Upper lobe of left lung (tissue), 6 donors: ENCODE results near the gene YJEFN3. TPM values are rescaled to one million over a fixed set of nuclear protein-coding genes. Genes with fewer than 3 reads are reported as not detected.
A peak's percentile ranks its signal among the peaks of the same experiment; 100 is the strongest.

Experiments
- ATAC-seq, 2 donors: fragments of 200-7000 bp; cut with Tn5 transposase; one replicate each; pipeline ENCODE4 v1.9.1; 2022; ENCODE audit warnings: mild to moderate bottlenecking in 2 of 2, moderate library complexity in 2 of 2; ENCODE audit not compliant: low FRiP score in 2 of 2
- DNase-seq, 2 donors: peaks; one replicate each; pipeline ENCODE4 v3.0.0-alpha.2; 2019 to 2020
- H3K27ac ChIP-seq, 4 donors: fragments of 200-600 bp; sonication (generic); one replicate each; pipeline ENCODE4 v1.5.1; 2016 to 2019
- H3K27me3 ChIP-seq, 4 donors: fragments of 200-600 bp; sonication (generic); one replicate each; pipeline ENCODE4 v1.5.1; 2017 to 2019
- H3K36me3 ChIP-seq, 4 donors: fragments of 200-600 bp; sonication (generic); one replicate each; pipeline ENCODE4 v1.5.1; 2016 to 2019
- H3K4me1 ChIP-seq, 4 donors: fragments of 200-600 bp; sonication (generic); one replicate each; pipeline ENCODE4 v1.5.1; 2018 to 2019
- H3K4me3 ChIP-seq, 4 donors: fragments of 200-600 bp; sonication (generic); one replicate each; pipeline ENCODE4 v1.5.1; 2017 to 2019; ENCODE audit warnings: mild to moderate bottlenecking in 2 of 4, moderate library complexity in 1 of 4
- H3K9me3 ChIP-seq, 4 donors: fragments of 200-600 bp; sonication (generic); one replicate each; pipeline ENCODE4 v1.5.1; 2018 to 2019
- EP300 ChIP-seq, 4 donors: sonication (generic); formaldehyde crosslinking; IDR thresholded peaks; one replicate each; pipeline ENCODE4 v1.5.1; 2017; ENCODE audit warnings: antibody characterized with exemption in 4 of 4, control low read depth in 2 of 4
- POLR2A ChIP-seq, 4 donors: fragments of 450-650 bp; IDR thresholded peaks; one replicate each; pipeline ENCODE4 v1.5.1; 2016 to 2017; ENCODE audit warnings: antibody characterized with exemption in 4 of 4, mild to moderate bottlenecking in 2 of 4
- POLR2AphosphoS5 ChIP-seq, 2 donors: sonication (generic); formaldehyde crosslinking; IDR thresholded peaks; one replicate each; pipeline ENCODE4 v1.5.1; 2017; ENCODE audit warnings: antibody characterized with exemption in 2 of 2
- WGBS, 2 donors: methylation state at CpG; one replicate each; pipeline ENCODE4 v1.1.5; 2017 to 2018; 5-methylcytosine and 5-hydroxymethylcytosine counted together
- total RNA-seq, 6 donors: library from RNA; depleted of rRNA in 4 of 6; stranded (reverse); fragments of >200 nt in 4 of 6; gene quantifications; one replicate each; pipeline versions ENCODE4 v1.1.0 to v1.2.1, GENCODE V29; 2016 to 2021
- TF ChIP-seq, protein P1 (sequence below), 6 experiments: fragments of 450-650 bp in 4 of 6; fragments of 200-600 bp in 2 of 6; sonication (generic) in 2 of 6; IDR thresholded peaks; one replicate each; pipeline ENCODE4 v1.5.1; 2016 to 2019; ENCODE audit warnings: antibody characterized with exemption in 6 of 6
- donor health status: DM: no; HTN: no; CAD: no; lungs with moderate emphysema.
- donor health status: DM: no; HTN: yes; CAD: no; lungs with severe emphysema.

The YJEFN3 gene
- total RNA-seq, 6 donors from 2014 or later = 0.61 to 7.3 (median 4.8) TPM

DNA sequence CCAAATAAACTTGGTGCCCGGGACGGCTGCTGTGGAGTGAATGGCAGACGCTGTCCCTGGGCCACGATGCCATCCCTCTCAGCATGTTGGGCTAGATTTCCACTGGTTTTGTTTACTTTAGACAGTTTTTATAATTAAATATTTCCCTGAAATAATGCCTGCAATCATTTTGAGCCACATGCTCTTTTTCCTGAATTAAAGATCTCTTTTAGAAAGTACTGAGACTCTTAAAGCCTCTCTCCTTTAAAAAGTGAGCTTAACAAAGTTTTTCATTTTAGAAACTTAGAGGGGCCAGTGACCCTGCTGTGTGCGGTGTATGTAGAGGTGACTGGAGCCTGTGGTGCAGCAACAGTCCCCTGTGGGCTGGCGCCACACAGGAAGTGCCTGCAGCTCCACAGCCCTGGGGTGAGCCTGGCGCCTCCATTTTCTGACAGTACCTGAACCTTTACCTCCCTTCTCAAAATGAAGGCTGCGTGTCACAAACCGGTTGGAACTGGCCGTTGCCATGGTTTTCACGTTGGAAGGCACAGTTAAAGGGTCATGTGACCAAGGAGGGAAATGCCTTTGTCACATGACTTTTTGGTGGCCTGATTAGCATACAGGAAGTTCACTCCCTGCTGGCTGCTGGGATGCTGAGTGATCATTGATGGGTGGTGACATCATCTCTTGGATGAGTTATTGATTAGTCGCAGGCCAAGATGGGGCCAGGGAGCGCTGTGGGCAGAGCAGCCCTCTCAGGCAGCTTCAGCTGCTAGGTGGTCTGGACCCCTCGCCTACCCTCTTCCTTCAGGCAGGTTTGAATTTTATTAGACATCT is 39.6 kb upstream of the YJEFN3 start:
- peak in 1 of 2 donors; percentile 78 for DNase-seq

DNA sequence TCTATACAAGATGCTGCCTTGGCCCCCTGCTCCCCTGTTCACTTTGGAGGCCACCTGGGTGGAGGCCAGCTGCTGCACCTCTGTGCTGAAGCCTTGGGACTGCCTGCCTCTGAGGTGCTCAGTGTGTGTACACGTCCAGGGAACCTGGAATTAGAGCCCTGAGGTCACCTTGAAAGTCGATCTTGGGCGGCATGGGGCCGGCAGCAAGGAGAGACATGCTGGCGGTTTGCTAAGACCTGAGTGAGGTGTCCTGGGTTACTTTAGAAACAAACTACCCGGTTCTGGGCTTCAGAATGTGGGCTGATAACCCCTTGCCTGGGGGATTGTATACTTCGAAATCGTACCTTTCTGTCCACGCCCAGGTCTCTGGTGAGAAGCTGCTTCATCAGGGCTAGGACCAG is 38.9 kb upstream of the YJEFN3 start:
- WGBS, 2 donors = 79 to 87% methylated on average over 3 to 9 of the region's 9 CpGs
- TF ChIP-seq, protein P1, sequence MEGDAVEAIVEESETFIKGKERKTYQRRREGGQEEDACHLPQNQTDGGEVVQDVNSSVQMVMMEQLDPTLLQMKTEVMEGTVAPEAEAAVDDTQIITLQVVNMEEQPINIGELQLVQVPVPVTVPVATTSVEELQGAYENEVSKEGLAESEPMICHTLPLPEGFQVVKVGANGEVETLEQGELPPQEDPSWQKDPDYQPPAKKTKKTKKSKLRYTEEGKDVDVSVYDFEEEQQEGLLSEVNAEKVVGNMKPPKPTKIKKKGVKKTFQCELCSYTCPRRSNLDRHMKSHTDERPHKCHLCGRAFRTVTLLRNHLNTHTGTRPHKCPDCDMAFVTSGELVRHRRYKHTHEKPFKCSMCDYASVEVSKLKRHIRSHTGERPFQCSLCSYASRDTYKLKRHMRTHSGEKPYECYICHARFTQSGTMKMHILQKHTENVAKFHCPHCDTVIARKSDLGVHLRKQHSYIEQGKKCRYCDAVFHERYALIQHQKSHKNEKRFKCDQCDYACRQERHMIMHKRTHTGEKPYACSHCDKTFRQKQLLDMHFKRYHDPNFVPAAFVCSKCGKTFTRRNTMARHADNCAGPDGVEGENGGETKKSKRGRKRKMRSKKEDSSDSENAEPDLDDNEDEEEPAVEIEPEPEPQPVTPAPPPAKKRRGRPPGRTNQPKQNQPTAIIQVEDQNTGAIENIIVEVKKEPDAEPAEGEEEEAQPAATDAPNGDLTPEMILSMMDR (IDR thresholded peaks at IDR 0.05) = no peak
- TF ChIP-seq POLR2A (IDR thresholded peaks at IDR 0.05) (no peak), POLR2AphosphoS5 (IDR thresholded peaks at IDR 0.05) (no peak), EP300 (IDR thresholded peaks at IDR 0.05) (no peak)
- H3K9me3 ChIP-seq = no peaks in the 10 kb centered on the region
- peaks cover 0 to 41% (median 29%) of the 10 kb centered on the region in 4 donors for H3K36me3 ChIP-seq
- peaks cover 43 to 58% (median 50%) of the 10 kb centered on the region in 4 donors for H3K4me1 ChIP-seq
- peak in 1 of 2 donors; percentile 5 for ATAC-seq
- DNase-seq = no peak
- H3K4me3 ChIP-seq = no peak overlapping the region
- peak overlapping the region; percentile 68 to 83 (median 79) for H3K27ac ChIP-seq
- no peaks in the 10 kb centered on the region for H3K27me3 ChIP-seq

More for the DNA sequence above, 39.6 kb upstream of the YJEFN3 start:
- Histone ChIP-seq H3K27me3 (no peaks in the 10 kb centered on the region), H3K36me3 (peaks cover 0 to 33% (median 21%) of the 10 kb centered on the region in 4 donors), H3K4me1 (peaks cover 44 to 62% (median 52%) of the 10 kb centered on the region in 4 donors), H3K4me3 (peak overlapping the region in 2 of 4 donors; percentile 23 to 29), H3K9me3 (no peaks in the 10 kb centered on the region), H3K27ac (peak overlapping the region; percentile 68 to 83 (median 79))
- ATAC-seq = peak; percentile 36 to 75
- 26 to 27% methylated on average over 13 to 14 of the region's 14 CpGs for WGBS, 2 donors
- TF ChIP-seq EP300 (IDR thresholded peaks at IDR 0.05) (no peak), POLR2AphosphoS5 (IDR thresholded peaks at IDR 0.05) (peak; percentile 63 to 65)
- TF ChIP-seq, protein P1 (IDR thresholded peaks at IDR 0.05) = no peak

DNA sequence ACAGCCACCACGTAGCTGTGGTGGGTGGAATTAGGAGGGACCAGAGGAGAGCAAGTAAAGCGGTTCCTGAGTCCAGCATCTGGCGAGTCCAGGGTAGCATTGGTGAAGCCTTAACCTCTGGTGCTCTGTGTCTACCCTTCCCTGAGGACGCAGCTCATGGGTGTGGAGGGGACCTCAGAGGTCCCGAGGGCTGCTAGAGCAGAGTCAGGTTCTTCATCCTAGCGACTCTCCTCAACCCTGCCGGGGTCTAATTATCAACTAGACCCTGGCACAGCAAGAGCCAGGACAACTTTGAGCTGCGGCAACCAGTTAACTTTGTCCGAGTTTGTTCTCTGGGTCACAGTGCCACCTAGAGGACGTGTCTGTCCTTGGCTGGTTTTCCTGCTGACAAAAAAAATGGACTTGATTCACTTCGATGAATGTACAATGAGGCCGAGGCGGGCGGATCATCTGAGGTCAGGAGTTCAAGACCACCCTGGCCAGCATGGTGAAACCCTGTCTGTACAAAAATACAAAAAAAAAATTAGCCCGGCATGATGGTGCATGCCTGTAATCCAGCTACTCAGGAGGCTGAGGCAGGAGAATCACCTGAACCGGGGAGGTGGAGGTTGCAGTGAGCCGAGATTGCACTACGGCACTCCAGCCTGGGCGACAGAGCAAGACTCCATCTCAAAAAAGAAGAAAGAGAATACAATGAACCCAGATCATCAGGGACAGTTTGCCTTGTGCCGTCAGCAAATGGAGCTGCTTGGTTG is 38.3 kb upstream of the YJEFN3 start:
- H3K4me3 ChIP-seq = no peak overlapping the region
- H3K4me1 ChIP-seq = peaks cover 39 to 53% (median 45%) of the 10 kb centered on the region in 4 donors
- TF ChIP-seq EP300 (IDR thresholded peaks at IDR 0.05) (no peak), POLR2A (IDR thresholded peaks at IDR 0.05) (no peak), POLR2AphosphoS5 (IDR thresholded peaks at IDR 0.05) (no peak)
- TF ChIP-seq, protein P1 (IDR thresholded peaks at IDR 0.05) = peak; percentile 58 to 86 (median 83)
- H3K36me3 ChIP-seq = peaks cover 0 to 46% (median 31%) of the 10 kb centered on the region in 4 donors
- DNase-seq (peak in 1 of 2 donors; percentile 72), ATAC-seq (peak; percentile 72 to 80)
- no peaks in the 10 kb centered on the region for H3K9me3 ChIP-seq
- 33 to 35% methylated on average over 20 of the region's 20 CpGs for WGBS, 2 donors
- peak overlapping the region; percentile 68 to 83 (median 79) for H3K27ac ChIP-seq
- H3K27me3 ChIP-seq = no peaks in the 10 kb centered on the region

DNA sequence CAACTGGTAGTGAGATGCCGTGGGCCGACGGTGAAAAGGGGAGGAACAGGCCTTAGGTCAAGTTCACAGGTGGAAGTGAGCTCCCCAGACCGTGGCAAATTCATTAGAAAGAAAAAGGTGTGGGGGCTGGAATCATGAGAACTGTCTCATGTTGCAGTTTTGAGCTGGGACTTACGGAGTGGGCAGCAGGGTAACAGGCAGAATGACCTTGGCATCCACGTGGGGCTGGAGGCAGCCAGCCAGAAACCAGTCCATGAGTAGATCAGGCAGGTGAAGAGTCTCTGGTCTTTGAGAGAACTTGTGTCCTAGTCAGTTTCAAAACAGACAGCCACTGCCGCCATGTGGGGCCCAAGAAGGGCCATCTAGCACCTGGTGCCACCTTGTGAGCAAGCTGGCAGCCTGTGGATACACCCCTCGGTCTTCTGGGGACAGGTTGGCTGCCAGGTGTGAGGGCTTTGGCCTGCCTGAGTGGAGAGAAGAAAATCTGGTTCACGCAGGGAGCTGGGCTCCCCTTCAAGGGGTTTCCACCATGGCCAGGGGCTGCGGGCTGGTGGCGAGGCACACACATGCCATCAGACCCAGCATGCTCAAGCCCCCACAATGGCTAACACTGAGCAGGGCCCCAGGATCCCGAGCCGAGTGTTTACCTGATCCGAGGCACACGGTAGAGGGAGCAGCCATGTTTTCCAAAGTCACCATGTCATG is 37.2 kb upstream of the YJEFN3 start:
- 89 to 92% methylated on average over 10 to 15 of the region's 15 CpGs for WGBS, 2 donors
- peak in 1 of 2 donors; percentile 54 for DNase-seq
- Histone ChIP-seq H3K9me3 (no peaks in the 10 kb centered on the region), H3K36me3 (peaks cover 10 to 50% (median 40%) of the 10 kb centered on the region in 4 donors), H3K4me3 (no peak overlapping the region), H3K27me3 (no peaks in the 10 kb centered on the region), H3K4me1 (peaks cover 39 to 44% (median 42%) of the 10 kb centered on the region in 4 donors), H3K27ac (no peak overlapping the region)
- ATAC-seq = no peak
- no peak for TF ChIP-seq POLR2AphosphoS5 (IDR thresholded peaks at IDR 0.05)
- no peak for TF ChIP-seq EP300 (IDR thresholded peaks at IDR 0.05)
- no peak for TF ChIP-seq POLR2A (IDR thresholded peaks at IDR 0.05)
- TF ChIP-seq, protein P1 (IDR thresholded peaks at IDR 0.05) = no peak
